Stimulated activated CD8-positive, alpha-beta memory T cell treated with anti-CD3 and anti-CD28 coated beads, Interleukin-4, amount 100 ng/mL, for 1 hour (primary cell): ENCODE results near the gene ZP3.
"Not testable (repeated sequence)": the region's sequence is repeated elsewhere in the genome, so short reads cannot be mapped to it uniquely, and the experiment has no call there.

Experiments
- DNase-seq, 2 donors: peaks; one replicate each; pipeline ENCODE4 v3.0.0-alpha.2; 2020; ENCODE audit warnings: low read depth in 2 of 2, low spot score in 1 of 2

The ZP3 gene

DNA sequence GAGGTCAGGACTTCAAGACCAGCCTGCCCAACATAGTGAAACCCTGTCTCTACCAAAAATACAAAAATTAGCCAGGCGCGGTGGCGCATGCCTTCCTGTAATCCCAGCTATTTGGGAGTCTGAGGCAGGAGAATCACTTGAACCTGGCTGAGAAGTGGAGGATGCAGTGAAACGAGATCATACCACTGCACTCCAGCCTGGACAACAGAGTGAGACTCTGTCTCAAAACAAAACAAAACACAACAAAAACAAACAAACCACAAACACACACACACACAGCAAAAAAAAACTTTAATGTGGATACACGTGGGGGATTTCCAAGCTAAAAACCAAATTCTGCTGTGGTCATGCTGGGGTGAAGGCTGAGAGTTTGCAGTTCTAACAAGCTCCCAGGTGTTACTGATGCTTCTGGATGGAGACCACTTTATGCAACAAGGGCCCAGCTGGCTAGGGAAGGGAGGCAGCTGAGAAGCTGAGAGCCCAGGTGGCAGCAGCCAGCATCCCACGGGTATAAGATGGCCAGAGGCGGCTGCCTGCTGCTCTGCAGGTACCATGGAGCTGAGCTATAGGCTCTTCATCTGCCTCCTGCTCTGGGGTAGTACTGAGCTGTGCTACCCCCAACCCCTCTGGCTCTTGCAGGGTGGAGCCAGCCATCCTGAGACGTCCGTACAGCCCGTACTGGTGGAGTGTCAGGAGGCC lies at the start of gene ZP3:
Gene ZP3, plus strand, starts transcription at position 538 of the 699 bp plus-strand sequence. Its CDS starts 15 bp downstream, at position 553.
- DNase-seq, result no peak

DNA sequence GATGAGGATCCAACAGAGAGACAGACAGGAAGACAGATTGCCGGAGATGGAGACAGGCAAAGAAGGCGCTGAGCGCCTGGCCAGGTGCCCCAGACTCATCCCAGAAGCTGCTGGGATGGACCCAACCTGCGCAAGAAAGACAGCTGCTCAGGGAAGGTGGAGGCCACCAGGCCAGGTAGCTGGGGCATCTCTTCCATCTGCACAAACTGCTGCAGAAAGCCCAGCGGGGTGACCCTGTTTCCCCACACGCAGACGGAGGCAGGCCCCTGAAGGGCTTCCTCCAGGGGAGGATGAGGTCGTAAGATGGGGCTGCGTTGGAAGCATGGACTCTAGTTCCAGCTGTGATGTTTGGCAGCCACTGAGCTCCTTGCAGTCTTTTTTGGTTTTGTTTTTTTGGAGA lies 49.5 kb upstream of the ZP3 start:
- no peak for DNase-seq

DNA sequence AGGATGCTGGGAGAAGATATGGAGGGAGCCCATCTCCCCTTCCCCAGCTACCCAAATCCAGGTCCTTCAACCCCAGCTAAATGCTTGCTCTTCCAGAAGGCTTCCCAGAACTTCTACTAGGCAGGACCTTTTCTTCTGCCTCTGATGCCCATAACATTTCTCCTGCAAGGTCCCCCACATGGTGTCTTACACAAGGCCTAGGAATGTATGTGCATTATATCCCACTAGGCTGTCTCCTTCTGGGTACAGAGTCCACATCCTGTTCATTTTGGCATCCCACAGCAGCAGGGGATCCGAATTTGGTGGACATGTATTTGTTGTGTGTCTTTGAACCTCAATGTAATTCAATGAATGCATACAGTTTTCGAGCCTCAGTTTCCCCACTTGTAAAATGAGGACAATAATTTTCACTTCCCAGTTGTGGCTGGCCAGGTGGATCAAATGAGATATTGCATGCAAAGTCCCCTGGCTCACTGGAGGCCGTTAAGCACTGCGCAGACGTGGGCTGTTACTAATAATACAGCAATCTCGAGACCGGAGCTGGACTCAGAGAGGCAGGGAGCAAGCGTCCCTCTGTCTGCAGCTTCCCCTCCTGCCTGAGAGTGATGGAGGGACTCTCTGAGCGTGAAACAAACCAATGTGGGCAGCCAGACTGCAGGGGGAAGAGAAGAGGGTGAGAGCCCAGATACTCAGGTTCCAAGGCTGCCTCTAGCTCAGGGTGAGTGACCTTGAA lies 47.4 kb upstream of the ZP3 start:
- DNase-seq, result no peak

DNA sequence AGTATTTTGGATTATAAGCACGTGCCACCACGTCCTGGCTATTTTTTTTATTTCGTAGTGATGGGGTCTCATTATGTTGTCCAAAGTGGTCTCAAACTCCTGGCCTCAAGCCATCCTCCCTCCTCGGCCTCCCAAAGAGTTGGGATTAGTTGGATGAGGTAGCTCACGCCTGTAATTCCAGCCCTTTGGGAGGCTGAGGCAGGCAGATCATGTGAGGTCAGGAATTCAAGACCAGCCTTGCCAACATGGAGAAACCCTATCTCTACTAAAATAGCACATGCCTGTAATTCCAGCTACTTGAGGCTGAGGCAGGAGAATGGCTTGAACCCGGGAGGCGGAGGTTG lies 44.2 kb upstream of the ZP3 start:
- no peak for DNase-seq

DNA sequence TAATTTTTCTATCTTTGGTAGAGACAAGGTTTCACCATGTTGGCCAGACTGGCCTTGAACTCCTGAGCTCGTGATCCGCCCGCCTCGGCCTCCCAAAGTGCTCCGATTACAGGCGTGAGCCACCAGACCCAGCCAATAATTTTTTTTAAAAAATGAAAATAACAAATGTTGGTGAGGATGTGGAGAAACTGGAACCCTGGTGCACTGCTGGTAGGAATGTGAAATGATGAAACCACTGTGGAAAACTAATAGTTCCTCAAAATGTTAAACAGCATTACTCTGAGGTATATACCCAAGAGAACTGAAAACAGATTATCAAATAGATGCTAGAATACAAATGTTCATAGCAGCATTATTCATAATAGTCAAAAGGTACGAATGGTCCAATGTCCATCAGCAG lies 42.9 kb upstream of the ZP3 start:
- no peak for DNase-seq

DNA sequence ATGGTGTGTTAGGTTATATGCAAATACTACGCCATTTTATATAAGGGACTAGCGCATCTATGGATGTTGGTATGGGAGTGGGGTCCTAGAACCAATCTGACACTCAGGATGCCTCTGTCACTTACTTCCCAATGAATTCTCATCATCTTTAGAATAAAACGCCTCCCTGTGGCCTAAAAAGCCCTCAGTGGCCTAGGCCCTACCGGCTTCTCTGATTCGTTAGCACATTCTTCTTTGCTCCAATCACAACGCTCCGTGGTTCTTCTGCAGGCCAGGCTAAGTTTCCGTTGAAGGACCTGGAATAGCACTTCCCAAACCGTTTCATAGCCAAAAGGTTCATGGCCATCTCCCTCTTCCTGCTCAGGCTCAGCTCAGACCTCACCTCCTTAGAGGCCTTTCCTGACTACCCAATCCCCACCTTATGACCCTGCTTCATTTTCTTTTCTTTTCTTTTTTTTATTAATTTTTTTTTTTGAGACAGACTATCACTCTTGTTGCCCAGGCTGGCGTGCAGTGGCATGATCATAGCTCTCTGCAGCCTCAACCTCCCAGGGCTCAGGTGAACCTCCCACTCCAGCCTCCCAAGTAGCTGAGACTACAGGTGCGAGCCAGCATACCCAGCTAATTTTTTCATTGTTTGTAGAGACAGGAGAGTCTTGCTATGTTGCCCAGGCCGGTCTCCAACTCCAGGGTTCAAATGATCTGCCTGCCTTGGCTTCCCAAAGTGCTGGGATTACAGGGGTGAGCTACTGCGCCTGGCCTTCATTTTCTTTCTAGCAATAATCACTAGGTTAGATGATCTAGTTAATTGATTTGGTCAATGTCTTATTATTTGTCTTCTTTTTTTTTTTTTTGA lies 41.4 kb upstream of the ZP3 start:
- DNase-seq, result no peak

DNA sequence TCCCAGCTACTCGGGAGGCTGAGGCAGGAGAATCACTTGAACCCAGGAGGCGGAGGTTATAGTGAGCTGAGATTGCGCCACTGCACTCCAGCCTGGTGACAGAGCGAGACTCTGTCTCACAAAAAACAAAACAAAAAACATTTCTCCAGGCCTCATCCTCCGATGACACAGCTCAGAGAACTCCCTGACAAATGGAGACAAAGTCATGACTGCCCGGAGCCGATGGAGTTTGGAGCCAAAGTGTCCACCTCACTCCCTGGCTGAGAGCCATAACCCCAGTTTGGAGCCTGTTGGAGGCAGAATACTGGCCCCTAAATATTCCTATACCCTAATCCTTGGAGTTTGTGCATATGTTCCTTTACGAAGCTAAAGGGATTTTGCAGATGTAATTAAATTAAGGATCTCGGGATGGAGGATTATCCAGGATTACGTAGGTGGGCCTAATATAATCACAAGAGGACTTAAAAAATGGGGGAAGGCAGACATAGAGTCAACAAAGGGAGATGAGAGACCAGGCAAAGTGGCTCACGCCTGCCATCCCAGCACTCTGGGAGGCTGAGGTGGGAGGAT lies 38.0 kb upstream of the ZP3 start:
- no peak for DNase-seq

DNA sequence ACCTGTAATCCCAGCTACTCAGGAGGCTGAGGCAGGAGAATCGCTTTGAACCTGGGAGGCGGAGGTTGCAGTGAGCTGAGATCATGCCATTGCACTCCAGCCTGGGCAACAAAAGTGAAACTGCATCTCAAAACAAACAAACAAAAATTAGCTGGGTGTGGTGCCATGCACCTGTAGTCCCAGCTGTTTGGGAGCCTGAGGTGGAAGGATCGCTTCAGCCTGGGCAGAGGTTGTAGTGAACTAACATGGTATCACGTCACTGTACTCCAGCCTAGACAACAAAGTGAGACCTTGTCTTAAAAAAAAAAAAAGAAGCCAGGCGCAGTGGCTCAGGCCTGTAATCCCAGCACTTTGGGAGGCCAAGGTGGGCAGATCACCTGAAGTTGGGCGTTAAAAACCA lies 37.0 kb upstream of the ZP3 start:
- DNase-seq, result not testable (repeated sequence)

DNA sequence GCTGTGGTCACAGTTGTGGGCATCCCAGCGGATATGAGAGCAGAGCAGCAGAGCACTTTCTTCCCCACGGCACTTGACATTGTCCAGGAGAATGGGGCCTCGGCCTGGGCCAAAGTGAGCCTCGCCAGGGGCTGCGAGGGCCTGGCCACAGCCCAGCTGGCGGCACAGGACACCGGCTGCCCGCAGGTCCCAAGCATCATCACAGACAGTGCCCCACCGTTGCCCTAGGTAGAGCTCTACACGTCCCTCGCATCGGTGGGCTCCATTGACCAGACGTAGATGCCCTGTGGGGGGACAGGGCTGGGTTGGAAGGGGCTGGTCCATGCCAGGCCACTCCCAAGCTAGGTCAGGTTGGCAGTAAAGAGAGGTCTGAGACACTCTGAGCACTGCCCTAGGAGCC lies 34.7 kb upstream of the ZP3 start:
- no peak for DNase-seq

DNA sequence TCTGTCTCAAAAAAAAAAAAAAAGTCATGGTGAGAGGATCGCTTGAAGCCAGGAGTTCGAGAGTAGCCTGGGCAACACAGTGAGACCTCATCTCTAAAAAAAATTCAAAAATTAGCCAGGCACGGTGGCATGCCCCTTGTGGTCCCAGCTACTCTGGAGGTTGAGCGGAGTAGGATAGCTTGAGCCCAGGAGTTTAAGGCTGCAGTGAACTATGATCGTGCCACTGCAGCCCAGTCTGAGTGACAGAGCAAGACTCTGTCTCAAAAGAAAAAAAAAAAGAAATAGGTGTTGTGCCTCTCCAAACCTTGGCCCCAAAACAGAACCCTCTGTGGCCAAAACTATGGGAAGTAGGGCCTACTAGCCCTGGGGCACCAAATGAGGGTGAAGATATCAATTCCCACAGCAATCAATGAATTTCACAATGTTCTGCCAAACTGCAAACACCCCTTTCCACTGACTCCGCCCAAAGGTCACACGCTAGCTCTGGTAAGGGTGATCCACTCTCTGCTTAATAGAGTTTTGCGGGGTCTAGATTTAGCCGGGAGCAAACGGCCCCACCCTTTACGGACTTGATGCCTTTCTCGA lies 32.1 kb upstream of the ZP3 start:
- no peak for DNase-seq

DNA sequence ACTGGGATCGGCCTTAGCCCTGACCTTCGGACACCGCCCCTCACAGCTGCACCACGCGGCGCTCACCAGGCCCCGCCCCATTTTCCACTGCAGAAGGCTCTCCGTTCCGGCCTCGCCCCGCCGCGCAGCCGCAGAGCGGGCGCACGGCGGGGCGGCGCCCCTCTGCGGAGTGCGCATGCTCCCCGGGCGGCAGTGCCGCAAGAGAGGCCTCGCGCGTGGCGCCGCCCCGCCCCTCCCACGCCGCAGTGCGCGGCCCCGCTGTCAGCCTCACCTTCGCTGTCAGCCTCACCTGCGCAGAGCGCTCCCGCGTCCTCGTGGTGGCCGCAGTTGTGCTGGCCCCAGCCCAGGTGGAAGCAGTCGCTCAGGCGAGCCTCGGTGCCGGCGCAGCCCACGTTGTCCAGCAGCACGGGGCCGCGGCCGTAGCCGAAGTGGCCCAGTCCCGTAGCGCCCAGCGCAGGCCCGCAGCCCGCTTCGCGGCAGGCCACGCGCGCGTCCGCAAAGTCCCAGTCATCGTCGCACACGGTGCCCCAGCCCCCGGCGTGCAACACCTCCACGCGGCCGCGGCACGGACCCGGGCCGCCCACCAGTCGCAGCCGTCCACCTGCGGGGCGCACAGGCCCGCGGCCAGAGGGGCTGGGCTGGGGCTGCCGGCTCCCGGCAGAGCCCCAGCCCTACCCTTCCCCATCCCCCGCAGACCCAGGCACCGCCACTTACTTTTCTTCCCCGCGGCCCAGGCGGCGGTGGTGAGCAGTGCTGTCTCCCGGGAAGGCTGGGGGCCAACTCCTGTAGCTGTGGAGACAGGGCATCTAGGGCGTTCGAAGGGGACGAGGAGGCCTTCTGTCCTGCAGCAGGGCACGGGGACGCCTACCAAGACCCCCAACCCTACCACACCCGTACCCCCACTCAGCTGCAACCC lies 31.4 kb upstream of the ZP3 start:
- peak; percentile 70 to 82 for DNase-seq

DNA sequence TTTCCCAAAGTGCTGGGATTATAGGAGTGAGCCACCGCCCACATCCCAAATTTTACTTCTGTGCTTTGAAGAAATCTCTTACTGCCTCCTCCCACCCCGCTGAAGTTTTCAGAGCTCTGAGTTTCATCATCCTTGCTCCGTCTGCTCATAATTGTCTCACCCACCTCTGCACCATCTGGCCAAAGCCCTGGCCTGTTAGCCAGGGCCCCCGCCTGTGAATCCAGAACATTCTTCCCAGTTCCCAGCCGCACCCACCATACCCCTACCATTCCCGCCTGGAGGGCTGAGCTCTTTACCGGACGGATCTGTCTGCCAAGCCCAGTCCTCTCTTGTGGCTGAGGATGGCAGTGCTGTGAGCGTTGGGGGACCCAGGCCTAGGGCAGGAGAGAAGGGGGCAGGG lies 29.8 kb upstream of the ZP3 start:
- no peak for DNase-seq

DNA sequence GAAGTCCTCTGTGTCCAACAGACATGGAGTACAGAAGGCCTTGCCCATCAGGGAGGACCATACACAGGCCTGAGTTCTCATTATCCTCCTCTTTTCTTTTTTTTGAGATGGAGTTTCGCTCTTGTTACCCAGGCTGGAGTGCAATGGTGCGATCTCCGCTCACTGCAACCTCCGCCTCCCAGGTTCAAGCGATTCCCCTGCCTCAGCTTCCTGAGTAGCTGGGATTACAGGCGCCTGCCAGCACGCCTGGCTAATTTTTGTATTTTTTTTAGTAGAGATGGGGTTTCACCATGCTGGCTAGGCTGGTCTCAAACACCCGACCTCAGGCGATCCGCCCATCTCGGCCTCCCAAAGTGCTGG lies 29.2 kb upstream of the ZP3 start:
- not testable (repeated sequence) for DNase-seq

DNA sequence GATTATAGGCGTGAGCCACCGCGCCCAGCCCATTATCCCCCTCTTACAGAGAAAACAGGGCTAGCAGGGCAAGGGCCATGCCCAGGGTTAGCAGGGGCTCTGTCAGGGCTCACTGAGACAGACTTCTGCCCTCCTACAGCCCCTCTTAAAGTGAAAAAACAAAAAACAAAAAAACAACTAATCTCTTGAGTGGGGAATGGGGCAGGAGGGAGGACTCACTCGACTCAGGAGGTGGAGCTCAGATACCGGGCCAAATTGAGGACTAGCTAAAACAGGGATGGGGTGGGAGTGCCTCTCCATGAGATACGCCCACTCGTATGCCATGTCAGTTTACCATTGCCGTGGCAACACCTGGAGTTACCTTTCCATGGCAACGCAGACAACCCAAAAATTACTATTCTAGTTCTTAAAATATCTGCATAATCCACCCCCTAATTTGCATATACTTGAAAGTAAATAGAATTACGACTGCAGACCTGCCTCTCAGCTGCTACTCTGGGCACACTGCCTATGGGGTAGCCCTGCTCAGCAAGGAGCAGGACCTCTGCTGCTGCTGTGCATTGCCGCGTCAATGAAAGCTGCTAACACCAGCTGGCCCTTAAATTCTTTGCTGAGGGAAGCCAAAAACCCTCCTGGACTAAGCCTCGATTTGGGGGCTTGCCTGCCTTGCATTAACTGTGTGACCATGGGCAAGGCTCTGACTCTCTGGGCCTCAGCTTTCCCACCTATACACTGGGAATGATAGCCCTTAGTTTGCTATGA lies 28.6 kb upstream of the ZP3 start:
- no peak for DNase-seq

DNA sequence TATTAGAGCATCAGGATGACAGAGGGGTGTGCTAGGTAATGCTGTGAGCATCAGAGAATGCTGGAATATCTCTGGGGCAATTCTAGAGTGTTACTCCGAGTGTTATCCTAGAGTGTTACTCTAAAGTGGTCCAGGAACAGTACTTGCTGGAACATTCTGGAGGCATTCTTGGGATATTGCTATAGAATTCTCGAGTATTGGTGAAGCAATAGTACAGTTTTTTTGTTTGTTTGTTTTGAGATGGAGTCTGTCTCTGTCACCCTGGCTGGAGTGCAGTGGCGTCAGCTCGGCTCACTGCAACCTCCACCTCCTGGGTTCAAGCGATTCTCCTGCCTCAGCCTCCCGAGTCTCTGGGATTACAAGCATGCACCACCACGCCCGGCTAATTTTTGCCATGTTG lies 27.9 kb upstream of the ZP3 start:
- no peak for DNase-seq

DNA sequence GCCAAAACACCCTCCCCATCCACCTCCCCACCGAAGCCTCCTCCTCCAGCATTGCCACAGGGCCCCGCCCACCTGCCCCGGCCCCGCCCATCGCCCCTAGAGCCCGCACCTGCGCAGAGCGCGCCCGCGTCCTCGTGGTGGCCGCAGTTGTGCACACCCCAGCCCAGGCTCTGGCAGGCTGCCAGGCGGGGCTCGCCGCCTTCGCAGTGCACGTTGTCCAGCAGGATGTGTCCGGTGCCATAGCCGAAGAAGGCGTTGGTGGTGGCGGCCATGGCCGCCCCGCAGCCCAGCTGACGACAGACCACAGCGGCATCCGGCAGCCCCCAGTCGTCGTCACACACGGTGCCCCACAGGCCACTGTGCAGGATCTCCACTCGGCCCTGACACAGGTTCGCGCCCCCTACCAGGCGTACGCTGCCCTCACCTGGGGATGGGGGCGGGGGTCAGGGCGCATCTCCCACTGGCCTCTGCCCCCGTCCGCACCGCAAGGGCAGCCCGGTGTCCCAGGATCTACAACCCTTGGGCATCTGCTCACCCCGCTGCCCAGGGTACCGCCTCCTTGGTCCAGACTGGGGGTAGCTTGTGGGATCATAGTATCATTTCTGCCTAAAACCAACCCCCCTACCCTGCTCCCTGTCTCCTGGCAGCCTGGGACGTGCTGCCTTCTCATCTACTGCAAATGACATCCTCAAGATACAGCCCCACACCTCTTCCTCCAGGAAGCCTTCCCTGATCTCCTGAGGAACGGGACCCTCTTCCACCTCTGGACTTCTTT lies 27.2 kb upstream of the ZP3 start:
- DNase-seq, result peak; percentile 59 to 66

DNA sequence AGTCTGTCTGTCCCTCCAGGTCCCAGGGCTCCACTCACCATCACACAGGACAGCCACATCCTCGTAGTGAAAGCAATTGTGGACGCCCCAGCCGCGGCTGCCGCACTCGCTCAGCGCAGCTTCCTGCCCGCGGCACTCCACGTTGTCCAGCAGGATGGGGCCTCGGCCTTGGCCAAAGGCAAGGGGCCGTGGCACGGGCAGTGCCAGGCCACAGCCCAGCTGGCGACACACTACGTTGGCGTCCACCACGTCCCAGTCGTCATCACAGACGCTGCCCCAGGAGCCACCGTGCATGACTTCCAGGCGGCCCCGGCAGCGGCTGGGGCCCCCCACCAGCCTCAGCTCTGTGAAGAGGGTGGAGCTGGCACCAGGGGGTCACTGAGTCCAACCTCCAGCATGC lies 24.5 kb upstream of the ZP3 start:
- DNase-seq, result no peak

DNA sequence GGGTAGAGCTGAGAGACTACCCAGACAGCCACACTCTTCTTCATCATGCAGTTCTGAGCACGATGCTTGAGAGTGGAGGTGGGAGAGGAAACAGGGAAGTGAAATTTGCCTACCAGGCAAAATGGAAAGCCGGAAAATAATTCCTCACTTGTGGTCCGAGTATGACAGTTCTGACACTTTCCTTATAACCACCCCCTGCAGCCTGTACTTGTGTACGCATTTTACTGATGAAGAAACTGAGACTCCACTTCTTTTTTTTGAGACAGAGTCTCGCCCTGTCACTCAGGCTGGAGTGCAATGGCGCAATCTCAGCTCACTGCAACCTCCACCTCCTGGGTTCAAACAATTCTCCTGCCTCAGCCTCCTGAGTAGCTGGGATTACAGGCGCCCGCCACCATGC lies 21.7 kb upstream of the ZP3 start:
- not testable (repeated sequence) for DNase-seq
